ENCODE results near the gene ACTL10. TPM values are rescaled to one million over a fixed set of nuclear protein-coding genes. Genes with fewer than 3 reads are reported as not detected.
"Not testable (repeated sequence)": the region's sequence is repeated elsewhere in the genome, so short reads cannot be mapped to it uniquely, and the experiment has no call there.

Gene ACTL10
- total RNA-seq, 4 donors from 2014 or later: 1.5 to 14.1 (median 3.0) TPM; not detected in 1

- Histone ChIP-seq H3K4me1 (peaks cover 0 to 7% (median 3%) of the 10 kb centered on the region in 4 donors), H3K9me3 (no peaks in the 10 kb centered on the region), H3K27ac (peak overlapping the region in 3 of 4 donors; percentile 25 to 65 (median 38)), H3K4me3 (no peak overlapping the region), H3K27me3 (no peaks in the 10 kb centered on the region), H3K36me3 (no peaks in the 10 kb centered on the region)
- no peak for TF ChIP-seq CTCF (IDR thresholded peaks at IDR 0.05)
- TF ChIP-seq EP300 (IDR thresholded peaks at IDR 0.05; ENCODE audit: low read depth): no peak
- TF ChIP-seq POLR2A (IDR thresholded peaks at IDR 0.05): no peak
- no peak for TF ChIP-seq POLR2AphosphoS5 (IDR thresholded peaks at IDR 0.05)
- DNase-seq: no peak
- 80 to 81% methylated on average over 4 to 8 of the region's 8 CpGs for WGBS, 2 donors (ENCODE audit: low coverage in 1 of 2)
- intact Hi-C loops (cut with DNase I; ENCODE audit: low total_unique reads): no loop called here
- in situ Hi-C loops (cut with MboI; ENCODE audit: low pct_ligation_motif_present in 1 of 4, low pct_unique_long_range_greater_than_20kb in 1 of 4, low sequenced_read_pairs in 3 of 4): no loop called here
Observed at GRCh38 chr20:33697129-33697528, 30.4 kb downstream of the ACTL10 start.

- H3K27me3 ChIP-seq; DNase-seq; in situ Hi-C loops (cut with MboI; ENCODE audit: low pct_ligation_motif_present in 1 of 4, low pct_unique_long_range_greater_than_20kb in 1 of 4, low sequenced_read_pairs in 3 of 4); H3K4me1 ChIP-seq; H3K36me3 ChIP-seq; intact Hi-C loops (cut with DNase I; ENCODE audit: low total_unique reads); H3K9me3 ChIP-seq; H3K27ac ChIP-seq; H3K4me3 ChIP-seq: not testable (repeated sequence)
- 96% methylated on average over 21 of the region's 27 CpGs; no CpG with 5 or more reads in 1 of the 2 donors for WGBS, 2 donors (ENCODE audit: low coverage in 1 of 2)
Observed at GRCh38 chr20:33698966-33699365, 32.2 kb downstream of the ACTL10 start.

GRCh38 chr20:33700696-33701441, 34.1 kb downstream of the ACTL10 start:
- intact Hi-C loops (cut with DNase I; ENCODE audit: low total_unique reads); H3K27ac ChIP-seq; H3K4me1 ChIP-seq; DNase-seq; in situ Hi-C loops (cut with MboI; ENCODE audit: low pct_ligation_motif_present in 1 of 4, low pct_unique_long_range_greater_than_20kb in 1 of 4, low sequenced_read_pairs in 3 of 4); H3K36me3 ChIP-seq; H3K4me3 ChIP-seq; H3K27me3 ChIP-seq; H3K9me3 ChIP-seq: not testable (repeated sequence)
- 97 to 98% methylated on average over 12 to 30 of the region's 45 CpGs for WGBS, 2 donors (ENCODE audit: low coverage in 1 of 2)

GRCh38 chr20:33701629-33702450, 35.1 kb downstream of the ACTL10 start:
- Histone ChIP-seq H3K27ac (no peak overlapping the region), H3K27me3 (no peaks in the 10 kb centered on the region), H3K4me3 (no peak overlapping the region), H3K4me1 (peaks cover 0 to 5% (median 1%) of the 10 kb centered on the region in 4 donors), H3K36me3 (no peaks in the 10 kb centered on the region), H3K9me3 (no peaks in the 10 kb centered on the region)
- in situ Hi-C loops (cut with MboI; ENCODE audit: low pct_ligation_motif_present in 1 of 4, low pct_unique_long_range_greater_than_20kb in 1 of 4, low sequenced_read_pairs in 3 of 4): no loop called here
- DNase-seq: no peak
- no peak for TF ChIP-seq POLR2AphosphoS5 (IDR thresholded peaks at IDR 0.05)
- no peak for TF ChIP-seq EP300 (IDR thresholded peaks at IDR 0.05; ENCODE audit: low read depth)
- no peak for TF ChIP-seq CTCF (IDR thresholded peaks at IDR 0.05)
- TF ChIP-seq POLR2A (IDR thresholded peaks at IDR 0.05): no peak
- intact Hi-C loops (cut with DNase I; ENCODE audit: low total_unique reads): no loop called here
- WGBS, 2 donors (ENCODE audit: low coverage in 1 of 2): 92 to 93% methylated on average over 3 to 14 of the region's 27 CpGs

- H3K27ac ChIP-seq: no peak overlapping the region
- H3K27me3 ChIP-seq: no peaks in the 10 kb centered on the region
- no peak for TF ChIP-seq EP300 (IDR thresholded peaks at IDR 0.05; ENCODE audit: low read depth)
- no peak for TF ChIP-seq POLR2AphosphoS5 (IDR thresholded peaks at IDR 0.05)
- TF ChIP-seq CTCF (IDR thresholded peaks at IDR 0.05): no peak
- TF ChIP-seq POLR2A (IDR thresholded peaks at IDR 0.05): no peak
- no peaks in the 10 kb centered on the region for H3K9me3 ChIP-seq
- H3K36me3 ChIP-seq: no peaks in the 10 kb centered on the region
- intact Hi-C loops (cut with DNase I; ENCODE audit: low total_unique reads): no loop called here
- H3K4me1 ChIP-seq: no peaks in the 10 kb centered on the region
- in situ Hi-C loops (cut with MboI; ENCODE audit: low pct_ligation_motif_present in 1 of 4, low pct_unique_long_range_greater_than_20kb in 1 of 4, low sequenced_read_pairs in 3 of 4): no loop called here
- H3K4me3 ChIP-seq: no peak overlapping the region
- no peak for DNase-seq
- WGBS, 2 donors (ENCODE audit: low coverage in 1 of 2): 64% methylated on average over 5 of the region's 5 CpGs; no CpG with 5 or more reads in 1 of the 2 donors
Observed at GRCh38 chr20:33702861-33703260, 36.1 kb downstream of the ACTL10 start.
